Stimulated activated CD4-positive, alpha-beta T cell treated with anti-CD3 and anti-CD28 coated beads, Interleukin-2, amount 100 ng/mL, for 4 hours (primary cell): ENCODE measurements around the gene CTU2.
A peak's percentile ranks its signal among the peaks of the same experiment; 100 is the strongest.

Experiments
- DNase-seq: peaks from one replicate; pipeline ENCODE4 v3.0.0-alpha.2; 2020; ENCODE audit warnings: low read depth

Gene CTU2

GRCh38 chr16:88681709-88682451 is 24.4 kb upstream of the CTU2 start:
- DNase-seq, result peak; percentile 37

- DNase-seq, result no peak
Measured at GRCh38 chr16:88684569-88685155, 21.6 kb upstream of the CTU2 start.

- peak; percentile 62 for DNase-seq
Measured at GRCh38 chr16:88685156-88686061, 20.9 kb upstream of the CTU2 start.

GRCh38 chr16:88686062-88686438 is 20.3 kb upstream of the CTU2 start:
- no peak for DNase-seq

GRCh38 chr16:88686439-88687253 is 19.7 kb upstream of the CTU2 start, which contains the start of gene SNAI3:
Gene SNAI3 (minus strand): TSS chr16:88686507. CDS start chr16:88686406, 101 bp downstream.
- peak; percentile 78 for DNase-seq

GRCh38 chr16:88687254-88687576 is 19.1 kb upstream of the CTU2 start:
- DNase-seq, result no peak

GRCh38 chr16:88687676-88688012 is 18.7 kb upstream of the CTU2 start:
- no peak for DNase-seq

- no peak for DNase-seq
Measured at GRCh38 chr16:88688013-88688778, 18.1 kb upstream of the CTU2 start.

GRCh38 chr16:88690341-88691128 is 15.8 kb upstream of the CTU2 start:
- no peak for DNase-seq

- DNase-seq, result no peak
Measured at GRCh38 chr16:88691129-88691813, 15.0 kb upstream of the CTU2 start.

GRCh38 chr16:88691924-88692560 is 14.3 kb upstream of the CTU2 start:
- no peak for DNase-seq

- no peak for DNase-seq
Measured at GRCh38 chr16:88692861-88693260, 13.4 kb upstream of the CTU2 start.

- no peak for DNase-seq
Measured at GRCh38 chr16:88693420-88694177, 12.7 kb upstream of the CTU2 start.

- no peak for DNase-seq
Measured at GRCh38 chr16:88694221-88695087, 11.8 kb upstream of the CTU2 start.

- DNase-seq, result no peak
Measured at GRCh38 chr16:88695218-88695617, 11.1 kb upstream of the CTU2 start.

GRCh38 chr16:88695753-88696152 is 10.6 kb upstream of the CTU2 start:
- no peak for DNase-seq

- DNase-seq, result no peak
Measured at GRCh38 chr16:88696441-88696840, 9.9 kb upstream of the CTU2 start.
